Kidney tubule cell (primary cell): ENCODE results near the gene KRT33A.

Experiments
- DNase-seq: peaks from one replicate; pipeline ENCODE4 v3.0.0-alpha.2; 2018; ENCODE audit warnings: low spot score

KRT33A gene

DNA sequence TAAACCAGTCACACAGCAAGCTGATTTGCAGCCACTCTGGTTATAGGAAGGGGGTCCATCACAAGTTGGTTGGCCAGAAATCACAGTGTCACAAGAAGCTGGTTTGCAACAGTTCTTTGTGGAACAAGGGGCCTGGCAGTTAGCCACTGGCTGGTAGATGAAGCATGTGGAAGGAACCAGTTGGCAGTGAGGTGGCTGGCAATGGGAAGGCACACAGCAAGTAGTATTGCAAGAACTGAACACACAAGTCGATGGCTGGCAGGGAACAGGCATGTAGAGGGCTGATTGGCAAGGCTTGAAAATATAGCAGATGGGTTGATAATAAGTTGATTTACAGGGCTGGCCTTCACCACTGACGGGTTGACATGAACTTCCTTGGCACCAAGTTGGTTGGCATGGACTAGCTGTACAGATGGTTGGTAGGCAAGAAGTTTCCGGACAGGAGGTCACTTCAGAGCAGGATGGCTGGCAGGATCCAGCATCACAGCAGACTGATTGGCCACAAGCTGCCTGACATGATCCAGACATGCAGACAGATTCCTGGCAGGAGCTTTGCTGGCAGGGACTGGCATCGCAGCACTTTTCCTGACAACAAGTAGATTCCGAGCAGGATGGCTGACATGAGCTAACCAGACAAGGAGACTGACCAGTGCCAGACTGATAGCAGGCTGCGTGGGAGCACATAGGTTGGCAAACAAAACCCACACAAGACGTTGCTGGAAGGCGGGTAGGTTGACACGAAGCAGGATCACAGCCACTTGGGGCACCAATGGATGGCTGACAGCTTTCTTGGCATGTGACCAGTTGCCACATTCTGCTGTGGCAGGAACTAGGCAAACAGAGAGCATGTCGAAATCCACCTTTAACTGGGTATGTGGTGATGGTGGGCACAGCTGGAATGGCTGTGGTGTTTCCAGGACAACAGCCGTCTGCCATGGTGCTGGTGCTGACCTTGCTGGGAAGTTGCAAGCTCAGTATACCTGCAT lies 48.4 kb downstream of the KRT33A start, which contains the start of gene KRTAP29-1:
KRTAP29-1 (minus strand) TSS at position 936 of the 986 bp plus-strand sequence; CDS start at position 936, 0 bp downstream.
- DNase-seq, result no peak

DNA sequence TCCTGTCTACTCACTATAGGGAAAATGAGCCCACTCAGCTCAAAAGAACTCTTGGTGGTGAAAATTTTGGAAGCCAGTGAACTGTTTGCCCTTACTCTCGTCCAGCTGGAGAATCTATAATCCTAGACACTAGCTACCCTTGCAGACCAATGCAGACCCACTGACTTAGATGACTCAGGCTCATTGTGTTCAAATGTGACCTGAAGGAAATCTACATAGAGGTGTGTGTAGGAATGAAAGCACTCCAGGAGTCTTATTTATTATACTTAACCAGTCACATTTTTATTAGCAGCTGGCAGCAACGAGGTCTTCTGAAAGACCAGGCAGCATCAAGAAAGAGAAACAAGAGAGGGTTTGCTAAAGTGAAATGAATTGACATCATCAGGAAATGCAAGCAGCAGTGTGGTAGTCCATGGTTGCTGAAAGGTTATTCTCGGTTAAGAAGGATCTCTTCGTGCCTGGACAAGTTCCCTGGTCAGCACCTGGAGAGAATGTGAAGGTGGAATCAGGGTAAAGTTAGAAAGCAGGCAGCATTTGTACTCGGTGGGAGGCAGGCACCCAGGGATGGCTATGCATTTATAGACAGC lies 49.3 kb downstream of the KRT33A start:
- DNase-seq, result no peak

DNA sequence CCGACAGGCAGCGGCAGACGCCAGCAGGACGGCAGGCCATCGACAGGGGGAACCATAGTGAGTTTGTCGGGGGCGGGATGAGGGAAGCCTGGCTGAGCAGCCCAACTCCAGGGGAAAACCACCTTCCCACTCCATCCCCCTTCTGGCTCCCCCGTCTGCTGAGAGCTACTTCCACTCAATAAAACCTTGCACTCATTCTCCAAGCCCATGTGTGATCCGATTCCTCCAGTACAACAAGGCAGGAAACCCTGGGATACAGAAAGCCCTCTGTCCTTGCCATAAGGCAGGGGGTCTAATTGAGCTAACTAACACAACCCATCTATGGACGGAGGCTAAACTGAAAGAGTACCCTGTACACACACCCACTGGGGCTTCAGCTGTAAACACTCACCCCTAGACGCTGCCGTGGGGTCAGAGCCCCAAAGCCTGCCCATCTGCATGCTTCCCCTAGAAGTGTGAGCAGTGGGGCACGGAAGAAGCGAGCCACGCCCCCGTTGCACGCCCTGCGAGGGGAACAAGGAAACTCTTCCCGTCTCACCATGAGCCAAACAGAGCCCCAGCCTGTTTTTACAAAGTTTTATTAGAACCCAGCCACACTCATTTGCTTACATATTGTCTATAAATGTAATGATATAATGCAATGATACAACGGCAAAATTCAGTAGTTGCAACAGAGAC lies 52.0 kb downstream of the KRT33A start:
- DNase-seq, result no peak

DNA sequence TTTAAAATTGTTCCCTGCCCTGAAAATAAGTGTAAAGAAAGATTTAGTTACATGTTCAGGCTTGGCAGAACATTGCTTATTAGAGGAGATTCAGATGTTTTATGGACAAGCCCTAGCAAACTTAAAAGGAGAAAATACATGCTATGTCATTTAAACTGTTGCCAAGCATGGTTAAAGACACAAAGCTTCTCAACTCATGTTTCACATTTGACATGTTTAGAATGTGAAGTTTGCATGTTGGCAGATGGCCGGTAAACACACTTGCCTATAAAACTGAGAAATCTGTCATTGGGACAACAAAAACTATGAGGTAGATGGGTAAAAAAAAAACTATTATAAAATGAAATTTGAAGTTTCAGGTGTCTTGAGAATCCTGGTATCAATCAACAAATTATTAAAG lies 53.8 kb downstream of the KRT33A start:
- DNase-seq, result no peak
